Activated naive CD4-positive, alpha-beta T cell treated with anti-CD3 and anti-CD28 coated beads, Interleukin-2, amount 50 U/mL, for 72 hours (primary cell): ENCODE measurements around the gene TBC1D4. TPM values are rescaled to one million over a fixed set of nuclear protein-coding genes. Genes with fewer than 3 reads are reported as not detected.

ENCODE experiments used
- ATAC-seq, 2 donors: fragments of 150-1000 bp; cut with Tn5 transposase; 2 replicates each; pipeline ENCODE4 v1.10.0; 2021; ENCODE audit warnings: mild to moderate bottlenecking in 2 of 2, moderate library complexity in 2 of 2
- DNase-seq, 2 donors: peaks; one replicate each; pipeline ENCODE4 v3.0.0; 2021 to 2022; ENCODE audit warnings: low spot score in 2 of 2
- H3K27ac Mint-ChIP-seq, 2 donors: one replicate each; pipeline ENCODE4 v1.8.0; 2022; ENCODE audit warnings: mild to moderate bottlenecking in 2 of 2, mixed read lengths in 2 of 2
- H3K36me3 Mint-ChIP-seq, 2 donors: one replicate each; pipeline ENCODE4 v1.8.0; 2022; ENCODE audit warnings: mixed read lengths in 2 of 2
- H3K9me3 Mint-ChIP-seq, 2 donors: one replicate each; pipeline ENCODE4 v1.8.0; 2022; ENCODE audit warnings: mixed read lengths in 2 of 2
- total RNA-seq, 2 donors: library from RNA; stranded (reverse); gene quantifications; one replicate each; pipeline ENCODE4 v1.2.3, GENCODE V29; 2022

The TBC1D4 gene
- total RNA-seq, 2 donors from 2014 or later: 29.6 to 30.5 TPM

DNA sequence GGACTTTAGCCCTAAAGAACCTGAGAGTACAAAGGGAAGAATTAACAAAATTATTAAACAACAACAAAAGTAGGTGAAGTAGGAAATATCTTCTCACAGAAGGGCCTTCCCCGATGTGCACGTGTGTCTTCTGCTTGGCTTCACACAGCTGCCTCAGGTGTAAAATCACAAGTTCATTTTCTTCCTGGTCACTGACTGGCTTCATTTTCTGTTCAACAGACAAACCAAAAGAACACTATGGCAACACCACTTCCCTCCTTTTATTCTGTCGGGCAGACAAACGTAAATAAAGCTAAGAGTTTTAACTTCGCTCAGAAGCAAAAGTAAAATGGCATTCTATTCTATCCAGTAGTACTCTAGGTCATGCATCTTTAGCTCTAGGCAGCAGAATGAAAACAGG is 140.9 kb downstream of the TBC1D4 start:
- Mint-ChIP-seq H3K36me3 (no peaks in the 10 kb centered on the region), H3K9me3 (no peaks in the 10 kb centered on the region), H3K27ac (no peak overlapping the region)
- ATAC-seq (no peak), DNase-seq (no peak)

DNA sequence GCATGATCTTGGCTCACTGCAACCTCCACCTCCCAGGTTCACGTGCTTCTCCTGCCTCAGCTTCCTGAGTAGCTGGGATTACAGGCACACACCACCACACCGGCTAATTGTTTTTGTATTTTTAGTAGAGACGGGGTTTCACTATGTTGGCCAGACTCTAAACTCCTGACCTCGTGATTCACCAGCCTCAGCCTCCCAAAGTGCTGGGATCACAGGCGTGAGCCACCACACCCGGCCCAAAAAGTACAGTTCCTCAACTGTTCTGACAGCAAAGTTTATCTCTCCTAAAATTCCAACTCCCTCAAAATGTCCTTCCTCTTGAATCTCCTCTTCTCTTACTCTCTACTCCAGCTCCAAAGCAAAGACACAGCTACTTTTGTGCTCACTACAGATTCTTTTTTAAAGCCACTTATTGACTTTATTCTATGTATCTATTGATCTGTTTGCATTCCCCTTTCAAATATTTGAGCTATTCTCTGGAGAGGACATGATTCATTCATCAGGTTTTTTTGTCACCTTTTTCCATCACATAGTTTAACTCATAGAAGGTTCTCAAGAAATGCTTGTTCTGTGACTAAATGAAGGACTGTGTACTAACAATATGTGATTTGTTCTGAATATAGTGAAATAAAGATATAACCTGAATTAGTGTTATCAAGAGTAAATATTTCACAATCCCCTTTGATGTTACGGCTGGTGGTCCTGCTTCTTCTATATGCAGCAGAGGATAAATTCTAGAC is 142.2 kb downstream of the TBC1D4 start:
- no peak for ATAC-seq
- no peaks in the 10 kb centered on the region for H3K36me3 Mint-ChIP-seq
- no peaks in the 10 kb centered on the region for H3K9me3 Mint-ChIP-seq
- no peak overlapping the region for H3K27ac Mint-ChIP-seq
- DNase-seq: no peak

DNA sequence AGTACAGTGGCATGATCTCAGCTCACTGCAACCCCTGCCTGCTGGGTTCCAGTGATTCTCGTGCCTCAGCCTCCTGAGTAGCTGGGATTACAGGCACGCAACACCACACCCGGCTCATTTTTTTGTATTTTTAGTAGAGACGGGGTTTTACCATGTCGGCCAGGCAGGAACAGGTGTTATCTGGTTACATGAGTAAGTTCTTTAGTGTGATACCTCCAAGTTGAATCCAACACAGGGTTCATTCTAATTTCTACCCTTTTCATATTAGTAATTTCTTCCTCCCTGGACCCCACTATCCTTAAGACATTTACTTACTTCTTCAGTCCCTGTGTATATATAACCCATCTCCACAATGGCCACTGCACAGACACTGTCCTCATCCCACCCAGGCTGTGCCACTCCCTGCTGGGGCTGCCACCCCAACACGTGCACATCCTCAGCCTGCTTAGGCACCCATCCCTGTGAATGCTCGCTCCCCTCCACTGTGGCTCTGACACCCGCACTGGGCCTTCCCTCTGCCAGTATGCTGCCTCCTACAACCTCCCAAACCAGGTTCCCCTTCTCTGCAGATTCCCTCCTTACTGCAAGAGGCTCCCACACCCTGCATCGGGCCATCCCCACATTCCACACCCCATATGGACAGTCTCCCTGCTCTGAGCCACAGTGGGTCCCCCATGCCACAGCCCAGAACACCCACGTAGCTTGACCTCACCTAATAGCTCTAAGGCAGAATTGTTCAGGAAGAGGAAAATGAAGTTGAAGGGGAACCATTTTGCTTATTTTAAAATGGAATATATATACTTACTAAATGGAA is 147.1 kb downstream of the TBC1D4 start:
- Mint-ChIP-seq H3K36me3 (no peaks in the 10 kb centered on the region), H3K27ac (no peak overlapping the region), H3K9me3 (no peaks in the 10 kb centered on the region)
- DNase-seq (no peak), ATAC-seq (no peak)

DNA sequence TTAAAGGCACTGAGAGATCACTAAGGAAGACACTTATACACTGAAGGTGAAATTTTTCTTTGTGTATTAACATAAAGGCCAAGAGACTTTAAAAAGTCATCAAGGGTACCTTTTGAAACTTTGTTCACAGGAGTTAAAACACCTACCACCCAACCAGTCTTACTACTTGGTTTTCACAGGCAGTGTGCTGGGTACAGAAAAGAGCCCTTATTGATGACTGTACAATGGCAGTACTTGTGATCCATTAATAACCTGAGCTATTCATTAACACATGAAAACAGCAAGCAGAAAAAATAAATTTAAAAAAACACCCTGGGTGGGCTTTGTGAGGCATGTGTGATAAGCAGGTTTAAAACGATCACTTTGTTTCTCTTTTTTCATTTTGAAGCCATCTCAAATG is 148.9 kb downstream of the TBC1D4 start:
- Mint-ChIP-seq H3K9me3 (no peaks in the 10 kb centered on the region), H3K27ac (no peak overlapping the region), H3K36me3 (no peaks in the 10 kb centered on the region)
- ATAC-seq: no peak
- no peak for DNase-seq

DNA sequence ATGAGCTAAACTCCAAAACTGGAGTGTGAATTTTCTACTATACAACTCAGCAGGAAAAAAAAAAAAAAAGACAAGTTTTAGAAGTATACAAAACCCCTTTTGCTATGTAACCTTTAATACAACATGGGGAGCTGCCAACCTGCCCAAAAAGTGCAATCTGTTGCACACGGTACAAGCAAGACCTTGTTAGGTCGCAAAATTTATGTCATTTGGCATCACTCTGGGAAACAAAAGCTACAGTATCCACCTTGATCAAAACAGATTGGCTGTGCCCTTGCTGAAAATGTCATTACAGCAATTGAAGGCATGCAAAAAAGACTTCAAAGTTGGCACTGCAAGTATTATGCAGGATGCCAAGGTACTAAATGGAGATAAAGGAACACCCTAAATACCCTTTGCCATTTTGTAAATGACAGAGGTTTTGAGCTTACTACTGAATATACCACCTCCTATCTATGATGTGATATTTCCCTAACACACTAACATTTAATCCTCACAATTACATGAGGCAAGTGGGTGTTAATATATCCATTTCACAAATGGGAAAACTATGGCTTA is 150.1 kb downstream of the TBC1D4 start:
- no peak overlapping the region for H3K27ac Mint-ChIP-seq
- DNase-seq: no peak
- no peaks in the 10 kb centered on the region for H3K36me3 Mint-ChIP-seq
- no peak for ATAC-seq
- no peaks in the 10 kb centered on the region for H3K9me3 Mint-ChIP-seq

DNA sequence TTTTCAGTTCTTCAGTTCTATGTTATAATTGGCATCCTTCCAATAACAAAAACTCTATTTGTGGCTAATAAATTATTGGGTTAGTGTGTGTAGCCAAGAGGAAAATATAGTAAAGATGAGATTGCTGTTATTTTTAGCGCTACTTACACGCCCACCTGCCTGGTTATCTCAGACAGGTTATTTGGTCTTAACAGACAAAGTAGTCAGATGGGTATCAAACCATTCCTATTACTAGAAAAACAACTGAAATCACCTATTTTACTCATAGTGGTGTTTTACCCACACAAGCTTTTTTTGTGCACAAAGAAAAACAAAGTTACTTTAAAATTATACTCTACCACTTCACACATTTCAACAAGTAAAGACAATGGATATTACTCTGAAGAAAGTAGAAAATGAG is 151.2 kb downstream of the TBC1D4 start:
- H3K27ac Mint-ChIP-seq: no peak overlapping the region
- peaks cover 0 to 5% of the 10 kb centered on the region in 2 donors for H3K36me3 Mint-ChIP-seq
- no peak for DNase-seq
- peak in 1 of 2 donors; percentile 9 for ATAC-seq
- no peaks in the 10 kb centered on the region for H3K9me3 Mint-ChIP-seq

DNA sequence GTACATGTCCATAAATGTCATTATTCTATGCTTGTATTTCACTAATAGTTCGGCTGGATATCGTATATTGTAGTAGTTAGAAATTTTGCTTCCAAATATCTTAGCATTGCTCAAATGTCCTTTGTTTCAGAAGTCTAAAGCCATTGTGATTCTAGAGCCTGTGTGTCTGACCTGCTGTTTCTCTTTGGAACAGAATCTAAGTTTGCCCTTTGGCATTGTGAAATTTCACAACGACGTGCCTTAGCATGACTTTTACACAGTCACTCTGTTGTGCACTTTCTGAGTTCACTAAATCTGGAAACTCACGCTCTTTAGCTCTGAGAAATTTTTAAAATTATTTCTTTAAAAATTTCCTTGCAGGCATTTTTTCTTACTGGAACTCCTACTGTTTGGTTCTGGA is 152.2 kb downstream of the TBC1D4 start:
- no peak for ATAC-seq
- H3K36me3 Mint-ChIP-seq: peaks cover 0 to 5% of the 10 kb centered on the region in 2 donors
- DNase-seq: no peak
- no peaks in the 10 kb centered on the region for H3K9me3 Mint-ChIP-seq
- H3K27ac Mint-ChIP-seq: no peak overlapping the region

DNA sequence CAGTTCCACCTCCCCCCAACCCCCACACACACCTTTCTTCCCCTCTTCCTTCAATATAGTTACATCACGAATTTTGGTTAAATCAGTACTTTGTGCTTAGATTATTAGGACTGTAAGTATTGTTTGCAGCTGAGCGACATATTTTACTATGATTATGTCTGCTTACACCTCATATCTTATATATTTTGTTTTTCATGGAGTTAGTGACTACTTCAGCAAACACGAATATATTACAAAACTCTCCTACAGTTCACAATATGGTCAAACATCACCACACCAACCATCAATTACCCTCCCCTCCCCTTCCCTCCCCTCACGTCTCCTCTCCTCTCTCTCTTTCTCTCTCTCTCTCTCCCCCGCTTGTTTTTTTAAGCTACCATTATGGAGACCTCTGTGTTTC is 152.9 kb downstream of the TBC1D4 start:
- Mint-ChIP-seq H3K9me3 (no peaks in the 10 kb centered on the region), H3K36me3 (peaks cover 3 to 8% of the 10 kb centered on the region in 2 donors), H3K27ac (no peak overlapping the region)
- DNase-seq: no peak
- ATAC-seq: no peak

DNA sequence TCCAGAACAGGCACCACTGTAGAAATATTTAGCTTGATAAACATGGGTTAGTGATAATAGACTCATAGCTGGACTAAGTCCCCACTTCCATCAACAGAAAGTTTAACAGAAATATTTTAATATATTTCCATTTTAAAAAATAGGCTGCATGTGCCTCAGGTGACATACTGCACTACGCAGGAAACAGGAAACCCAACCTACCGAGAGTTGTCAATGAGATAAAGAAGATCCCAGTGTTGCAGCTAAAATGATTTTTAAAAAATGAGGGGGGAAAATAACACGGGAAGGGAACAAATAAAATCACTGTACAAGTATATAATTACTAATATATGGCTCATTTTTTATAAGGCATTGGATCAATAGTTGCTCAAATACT is 154.8 kb downstream of the TBC1D4 start:
- DNase-seq: no peak
- ATAC-seq: no peak
- Mint-ChIP-seq H3K36me3 (peaks cover 6 to 11% of the 10 kb centered on the region in 2 donors), H3K27ac (peak overlapping the region; percentile 95 to 97), H3K9me3 (no peaks in the 10 kb centered on the region)

DNA sequence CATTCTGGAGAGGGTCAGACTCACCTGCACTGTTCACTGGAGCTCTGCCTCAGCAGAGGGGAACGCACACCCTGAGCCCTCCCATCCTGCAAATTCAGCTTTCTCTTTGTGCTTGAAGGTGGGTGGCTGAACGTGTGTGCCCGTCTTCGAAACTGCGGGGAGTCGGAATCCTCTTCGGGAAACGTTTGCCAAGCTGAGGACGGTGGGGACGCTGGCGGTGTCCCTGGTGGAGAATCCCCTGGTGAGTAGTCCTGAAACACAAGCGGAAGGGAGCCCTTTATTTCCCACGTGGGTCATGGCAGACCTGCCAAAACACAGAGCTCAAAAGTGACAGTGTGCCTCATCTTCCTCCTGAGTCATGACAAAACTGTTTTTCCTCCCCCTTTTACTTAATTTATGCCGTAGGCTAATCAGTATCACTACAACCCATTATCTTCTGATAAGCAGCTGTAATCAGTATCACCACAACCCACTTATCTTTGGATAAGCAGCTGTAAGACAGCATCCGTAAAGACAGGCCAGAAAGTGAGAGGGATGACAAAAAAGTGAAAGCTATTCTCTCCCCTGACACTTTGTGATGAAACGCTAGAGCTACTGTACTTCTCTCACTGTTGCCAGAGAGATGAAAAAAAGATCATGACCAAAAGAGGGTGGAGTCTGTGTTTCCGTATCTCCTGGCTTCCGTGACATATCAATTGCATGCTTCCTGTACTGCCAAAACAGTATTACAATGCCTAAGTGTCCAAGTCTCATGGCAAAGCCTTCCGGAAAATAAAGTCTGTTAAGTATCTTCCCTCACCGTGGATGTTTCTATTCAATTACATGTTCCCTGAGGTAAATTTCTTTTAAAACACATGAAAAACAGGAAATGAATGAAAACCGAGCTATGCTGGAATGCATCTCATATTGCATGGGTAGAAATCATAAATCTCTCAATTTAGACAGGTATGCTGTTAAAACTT is 155.5 kb downstream of the TBC1D4 start:
- H3K36me3 Mint-ChIP-seq: peaks cover 6 to 11% of the 10 kb centered on the region in 2 donors
- peak overlapping the region; percentile 95 to 97 for H3K27ac Mint-ChIP-seq
- DNase-seq (peak; percentile 58 to 83), ATAC-seq (peak; percentile 90 to 93)
- no peaks in the 10 kb centered on the region for H3K9me3 Mint-ChIP-seq

DNA sequence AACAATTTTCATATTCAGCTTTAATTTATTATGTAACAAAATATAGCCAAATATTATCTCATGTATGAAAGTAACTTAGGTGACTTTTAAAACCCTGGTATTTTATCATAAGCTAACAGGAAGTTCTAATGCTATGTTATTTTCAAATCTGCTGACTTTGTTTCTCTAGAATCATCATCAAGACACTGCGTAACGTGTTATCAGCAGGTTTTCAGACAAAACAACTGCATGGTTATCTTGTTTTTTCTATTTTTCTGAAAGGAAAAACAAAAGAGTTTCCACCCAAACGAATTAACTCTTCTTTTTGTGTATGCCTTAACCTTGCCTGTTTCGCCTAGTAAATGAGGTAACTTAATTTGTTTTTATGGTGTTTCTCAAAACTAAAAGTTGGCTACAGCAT is 156.3 kb downstream of the TBC1D4 start:
- DNase-seq (no peak), ATAC-seq (no peak)
- Mint-ChIP-seq H3K9me3 (no peaks in the 10 kb centered on the region), H3K27ac (peak overlapping the region; percentile 95 to 97), H3K36me3 (peaks cover 6 to 11% of the 10 kb centered on the region in 2 donors)

DNA sequence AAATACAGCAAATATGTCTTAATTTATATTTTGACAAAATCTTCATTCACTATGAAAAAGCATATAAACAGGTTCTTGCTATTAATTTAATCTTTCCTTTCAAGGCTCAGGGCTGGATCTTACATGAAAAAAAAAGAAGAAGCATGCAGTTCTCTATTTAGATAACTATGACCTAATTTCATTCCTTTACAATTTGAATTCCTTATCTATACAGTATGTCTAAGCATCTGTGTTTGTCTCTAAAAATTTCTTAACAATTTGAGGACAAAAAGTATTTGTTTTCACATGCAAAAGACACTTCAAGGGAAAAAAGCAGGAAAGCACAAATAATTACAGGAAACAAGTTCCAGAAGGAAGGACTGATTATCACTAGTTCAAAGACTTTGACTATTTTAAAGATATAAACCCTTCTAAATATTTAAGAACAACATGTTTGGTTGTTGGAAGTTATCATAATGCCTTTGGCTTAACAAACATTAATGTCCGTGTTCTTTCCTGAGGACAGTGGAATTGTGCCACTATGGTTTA is 157.5 kb downstream of the TBC1D4 start:
- Mint-ChIP-seq H3K9me3 (no peaks in the 10 kb centered on the region), H3K36me3 (peaks cover 6 to 11% of the 10 kb centered on the region in 2 donors), H3K27ac (peak overlapping the region; percentile 95 to 98)
- no peak for DNase-seq
- ATAC-seq: no peak

DNA sequence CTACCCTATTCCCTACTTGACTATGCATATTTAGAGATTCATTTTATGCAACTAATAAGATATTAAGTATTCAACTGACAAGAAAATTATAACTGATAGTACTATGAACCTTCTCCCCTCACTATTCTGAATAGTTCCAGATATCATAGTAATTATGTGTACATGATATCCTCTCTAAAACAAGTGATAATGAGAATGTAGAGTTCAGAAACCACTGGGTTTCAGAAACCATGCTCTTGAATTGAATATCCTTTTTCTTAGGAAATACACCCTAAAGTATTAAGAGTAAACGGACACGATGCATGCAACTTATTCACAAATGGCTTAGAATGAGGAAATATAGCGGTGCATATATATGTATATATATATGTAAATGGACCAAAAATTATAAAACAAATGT is 160.9 kb downstream of the TBC1D4 start:
- peaks cover 6 to 9% of the 10 kb centered on the region in 2 donors for H3K36me3 Mint-ChIP-seq
- H3K27ac Mint-ChIP-seq: peak overlapping the region; percentile 49 to 95
- ATAC-seq: peak; percentile 15 to 49

DNA sequence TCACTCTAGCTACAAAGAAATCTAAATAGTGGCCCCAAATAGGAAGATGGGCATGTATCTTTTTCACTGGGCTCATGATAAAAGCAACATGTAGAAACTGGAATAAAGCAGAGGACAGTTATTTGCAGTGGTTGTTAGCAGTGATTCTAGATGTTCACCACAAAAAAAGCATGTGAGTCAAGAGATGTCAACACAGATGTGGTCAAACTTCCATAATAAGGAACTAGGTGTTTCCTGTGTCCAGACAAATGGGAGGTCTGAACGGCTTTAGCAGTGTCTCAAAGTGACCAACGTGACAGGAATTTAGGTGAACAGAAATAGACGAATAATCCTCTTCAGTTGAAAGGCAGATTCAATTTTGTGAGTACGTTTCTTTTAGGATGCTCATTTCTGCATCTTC is 162.7 kb downstream of the TBC1D4 start:
- Mint-ChIP-seq H3K27ac (peak overlapping the region; percentile 92 to 97), H3K9me3 (no peaks in the 10 kb centered on the region), H3K36me3 (peaks cover 5% of the 10 kb centered on the region in 2 donors)
- ATAC-seq (peak in 1 of 2 donors; percentile 17), DNase-seq (no peak)

More for the DNA sequence above, 160.9 kb downstream of the TBC1D4 start:
- H3K9me3 Mint-ChIP-seq: no peaks in the 10 kb centered on the region
- DNase-seq: no peak

DNA sequence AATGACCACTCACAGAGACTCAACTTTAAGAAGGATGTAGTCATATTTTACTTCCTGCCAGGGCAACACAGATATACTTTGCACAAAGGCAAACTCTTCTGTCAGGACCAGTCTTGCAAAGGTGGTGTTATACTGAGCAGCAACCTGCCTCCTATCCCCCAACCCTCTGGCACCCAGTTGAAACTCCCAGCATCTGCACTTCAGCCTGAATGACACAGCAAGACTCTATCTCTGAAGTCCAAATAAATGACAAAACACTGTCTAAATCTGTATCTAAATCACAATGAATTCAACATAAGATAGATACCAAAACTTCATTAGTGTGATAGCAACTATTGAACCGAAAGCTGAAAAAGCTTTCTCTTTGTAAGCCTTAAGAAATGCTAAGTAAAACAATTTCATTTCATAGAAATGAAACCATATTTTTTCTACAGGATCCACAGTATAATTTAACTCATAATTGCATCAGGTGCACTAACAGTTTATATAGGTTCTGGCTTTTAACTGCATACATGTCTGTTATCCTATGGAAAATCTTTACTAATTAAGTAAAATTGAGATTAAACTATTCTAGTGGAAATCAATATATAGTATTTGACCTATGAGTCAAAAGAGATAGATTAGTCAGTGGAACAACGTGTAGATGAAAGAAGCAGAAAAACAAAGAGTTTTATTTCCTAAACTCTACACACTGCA is 163.7 kb downstream of the TBC1D4 start:
- ATAC-seq: peak; percentile 77 to 79
- H3K9me3 Mint-ChIP-seq: no peaks in the 10 kb centered on the region
- H3K27ac Mint-ChIP-seq: peak overlapping the region; percentile 92 to 97

DNA sequence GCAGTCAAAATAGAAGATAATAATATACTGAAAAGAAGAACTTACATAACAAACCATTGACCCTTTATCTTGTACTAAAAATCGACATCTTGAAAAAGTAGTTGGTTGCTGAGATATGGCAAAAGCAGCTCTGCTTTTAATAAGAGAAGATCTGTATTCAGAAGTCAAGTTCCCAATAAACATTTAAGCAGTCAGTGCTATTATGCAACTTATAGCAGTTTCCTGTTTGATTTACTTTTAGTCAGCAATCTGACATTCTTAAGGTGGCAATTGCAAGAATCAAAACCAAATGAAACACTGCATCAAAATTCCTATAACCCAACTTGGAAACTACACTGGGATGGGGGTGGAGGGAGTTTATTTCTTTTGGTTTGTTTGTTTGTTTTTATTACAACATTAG is 165.5 kb downstream of the TBC1D4 start:
- no peak overlapping the region for H3K27ac Mint-ChIP-seq
- H3K9me3 Mint-ChIP-seq: peaks cover 0 to under 1% of the 10 kb centered on the region in 2 donors
- no peak for ATAC-seq
- DNase-seq: no peak
- H3K36me3 Mint-ChIP-seq: peaks cover 9 to 11% of the 10 kb centered on the region in 2 donors

More for the DNA sequence above, 163.7 kb downstream of the TBC1D4 start:
- H3K36me3 Mint-ChIP-seq: peaks cover 0 to under 1% of the 10 kb centered on the region in 2 donors
- DNase-seq: peak in 1 of 2 donors; percentile 22
